ENCODE results near the gene SERPINA6.

GRCh38 chr14:94334872-94335271, 11.7 kb upstream of the SERPINA6 start:
- TF ChIP-seq CTCF (conservative IDR thresholded peaks at IDR 0.05) (no peak), EZH2 (IDR thresholded peaks at IDR 0.05; ENCODE audit: low read depth) (no peak)

All from PC-9 (cell line).